K562 (cell line): ENCODE data around the gene NEDD4L. TPM values are rescaled to one million over a fixed set of nuclear protein-coding genes. Genes with fewer than 3 reads are reported as not detected.

Source experiments
- ARHGAP35 ChIP-seq: fragments of 450-650 bp; IDR thresholded peaks from 2 replicates; pipeline ENCODE4 v1.6.1; 2018; ENCODE audit not compliant: partially characterized antibody
- CUX1 ChIP-seq: fragments of 200-800 bp; sonication (Bioruptor generic); IDR thresholded peaks from 2 replicates; pipeline ENCODE4 v1.6.1; 2016; ENCODE audit warnings: missing genetic modification characterization, missing compliant biosample characterization
- SAP30 ChIP-seq: fragments of 200-600 bp; sonication (generic); IDR thresholded peaks from 2 replicates; pipeline ENCODE4 v1.6.1; 2012; ENCODE audit warnings: borderline replicate concordance, low read depth, mild to moderate bottlenecking, moderate library complexity, low read length, control low read depth, inconsistent platforms; ENCODE audit not compliant: insufficient read depth, poor library complexity, severe bottlenecking
- ZHX1 ChIP-seq: fragments of 150-350 bp; conservative IDR thresholded peaks from 2 replicates; pipeline ENCODE4 v1.6.1; 2014; ENCODE audit warnings: low read length
- polyA plus RNA-seq, 8 experiments: library from polyadenylated mRNA; depleted of rRNA in 4 of 8; stranded (reverse) in 5 of 8; unstranded in 3 of 8; fragments of >200 nt; fragmentation: Nextera tagmentation in 2 of 8; fragmentation: Illumina TruSeq in 1 of 8; extraction: Ambion mirVana in 2 of 8; extraction: Trizol in 1 of 8; gene quantifications; 2 replicates each; pipeline versions ENCODE4 v1.2.1 to v1.2.3, GENCODE V29; 2011 to 2014; ENCODE audit warnings: inconsistent platforms in 1 of 8, missing spikeins in 1 of 8
- total RNA-seq, 7 experiments: library from RNA; depleted of rRNA in 6 of 7; stranded (reverse); fragments of >200 nt in 6 of 7; fragmentation: Illumina TruSeq in 2 of 7; extraction: Trizol in 2 of 7; gene quantifications; 2 replicates each; pipeline versions ENCODE4 v1.2.1 to v1.2.3, GENCODE V29; 2011 to 2021; ENCODE audit warnings: low replicate concordance in 1 of 7
- TF ChIP-seq, protein P1 (sequence below): IDR thresholded peaks from 3 replicates; pipeline ENCODE4 v1.6.1; 2011; ENCODE audit warnings: borderline replicate concordance, mild to moderate bottlenecking, moderate library complexity; ENCODE audit not compliant: insufficient read length; ENCODE audit errors: extremely low read depth

Gene NEDD4L
- total and polyA plus RNA-seq, 9 of the 15 experiments (the other 6 are each of a cell fraction or from before 2014, with no cell fraction given), result 8.1 to 33.4 (median 19.9) TPM

- no peak for TF ChIP-seq ZHX1
- TF ChIP-seq ARHGAP35, result no peak
- no peak for TF ChIP-seq CUX1
- TF ChIP-seq SAP30, result no peak
- TF ChIP-seq, protein P1, sequence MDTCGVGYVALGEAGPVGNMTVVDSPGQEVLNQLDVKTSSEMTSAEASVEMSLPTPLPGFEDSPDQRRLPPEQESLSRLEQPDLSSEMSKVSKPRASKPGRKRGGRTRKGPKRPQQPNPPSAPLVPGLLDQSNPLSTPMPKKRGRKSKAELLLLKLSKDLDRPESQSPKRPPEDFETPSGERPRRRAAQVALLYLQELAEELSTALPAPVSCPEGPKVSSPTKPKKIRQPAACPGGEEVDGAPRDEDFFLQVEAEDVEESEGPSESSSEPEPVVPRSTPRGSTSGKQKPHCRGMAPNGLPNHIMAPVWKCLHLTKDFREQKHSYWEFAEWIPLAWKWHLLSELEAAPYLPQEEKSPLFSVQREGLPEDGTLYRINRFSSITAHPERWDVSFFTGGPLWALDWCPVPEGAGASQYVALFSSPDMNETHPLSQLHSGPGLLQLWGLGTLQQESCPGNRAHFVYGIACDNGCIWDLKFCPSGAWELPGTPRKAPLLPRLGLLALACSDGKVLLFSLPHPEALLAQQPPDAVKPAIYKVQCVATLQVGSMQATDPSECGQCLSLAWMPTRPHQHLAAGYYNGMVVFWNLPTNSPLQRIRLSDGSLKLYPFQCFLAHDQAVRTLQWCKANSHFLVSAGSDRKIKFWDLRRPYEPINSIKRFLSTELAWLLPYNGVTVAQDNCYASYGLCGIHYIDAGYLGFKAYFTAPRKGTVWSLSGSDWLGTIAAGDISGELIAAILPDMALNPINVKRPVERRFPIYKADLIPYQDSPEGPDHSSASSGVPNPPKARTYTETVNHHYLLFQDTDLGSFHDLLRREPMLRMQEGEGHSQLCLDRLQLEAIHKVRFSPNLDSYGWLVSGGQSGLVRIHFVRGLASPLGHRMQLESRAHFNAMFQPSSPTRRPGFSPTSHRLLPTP, result no peak
- TF ChIP-seq, all 486 proteins: peak for 0
Measured at GRCh38 chr18:58256316-58257080, 212.5 kb downstream of the NEDD4L start (continued).
